Measurements from ENCODE around the gene FOXD2.

The FOXD2 gene

DNA sequence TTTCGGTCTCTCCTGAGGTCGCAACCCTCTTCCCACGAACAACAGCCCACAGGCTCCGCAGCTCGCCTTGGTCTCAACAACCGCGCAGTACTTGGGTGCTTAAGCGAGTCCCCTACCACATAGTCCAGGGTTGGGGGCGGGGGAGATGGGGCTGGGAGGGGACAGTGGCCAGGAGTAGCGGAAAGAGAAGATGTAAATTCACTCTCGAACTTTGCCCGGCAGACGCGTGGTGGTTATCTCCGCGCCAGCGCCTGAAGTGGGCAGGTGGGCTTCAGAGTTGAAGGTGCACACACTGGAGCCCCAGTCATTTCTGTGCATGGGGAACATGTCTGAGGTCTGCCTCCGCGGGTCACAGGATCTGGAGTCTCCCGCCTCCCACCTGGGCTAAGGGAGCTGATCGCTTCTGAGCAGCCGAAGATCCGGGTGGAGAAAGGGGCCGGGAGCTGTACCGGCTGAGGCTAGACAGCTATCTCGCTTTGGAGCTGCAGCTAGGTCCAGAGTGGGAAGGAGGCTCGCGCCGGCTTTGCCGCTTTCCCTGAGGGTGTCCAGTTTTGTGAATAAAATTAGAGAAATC is 4.3 kb upstream of the FOXD2 start:
- in situ Hi-C loops (cut with MboI; ENCODE audit: low pct_unique_long_range_greater_than_20kb, low sequenced_read_pairs, unreplicated experiment): no loop called here

DNA sequence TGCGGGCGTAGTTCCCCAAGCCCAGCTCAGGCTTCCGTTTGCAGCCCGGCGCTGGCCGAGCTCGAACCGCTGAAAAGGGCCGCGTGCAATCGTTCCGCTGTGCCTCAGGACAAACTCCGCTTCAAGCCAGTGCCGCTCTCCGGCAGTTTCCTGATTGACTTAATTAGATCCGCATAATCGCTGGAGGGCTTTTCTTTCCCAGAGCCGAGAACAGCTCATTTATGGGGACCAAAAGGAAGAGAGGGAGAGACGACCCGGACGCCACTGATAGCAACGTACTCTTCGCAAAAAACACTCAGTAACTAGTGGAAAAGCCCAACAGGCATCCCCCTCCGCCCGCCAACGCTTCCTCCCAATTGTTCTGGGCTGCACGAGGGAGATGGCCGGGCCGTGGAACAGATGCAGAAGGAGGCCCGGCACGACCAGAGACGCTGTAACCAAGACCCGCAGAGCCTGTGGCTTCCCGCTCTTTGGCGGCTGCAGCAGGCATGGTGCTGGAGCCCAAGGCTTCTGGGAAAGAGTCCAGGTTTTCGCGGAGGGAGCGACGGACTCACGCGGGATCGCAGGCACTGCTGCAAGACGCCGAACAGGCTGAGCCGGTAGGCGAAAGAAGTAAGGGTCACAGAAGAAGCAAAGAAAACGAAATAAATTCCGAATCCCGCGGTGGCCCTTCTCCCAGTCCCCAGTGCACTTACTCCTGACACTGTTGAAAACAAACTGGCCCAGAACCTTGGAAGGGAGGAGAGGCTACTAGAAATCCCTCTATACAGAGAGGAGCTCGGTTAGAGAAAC is 3.6 kb upstream of the FOXD2 start:
- in situ Hi-C loops (cut with MboI; ENCODE audit: low pct_unique_long_range_greater_than_20kb, low sequenced_read_pairs, unreplicated experiment): no loop called here
- TF ChIP-seq, protein P1, sequence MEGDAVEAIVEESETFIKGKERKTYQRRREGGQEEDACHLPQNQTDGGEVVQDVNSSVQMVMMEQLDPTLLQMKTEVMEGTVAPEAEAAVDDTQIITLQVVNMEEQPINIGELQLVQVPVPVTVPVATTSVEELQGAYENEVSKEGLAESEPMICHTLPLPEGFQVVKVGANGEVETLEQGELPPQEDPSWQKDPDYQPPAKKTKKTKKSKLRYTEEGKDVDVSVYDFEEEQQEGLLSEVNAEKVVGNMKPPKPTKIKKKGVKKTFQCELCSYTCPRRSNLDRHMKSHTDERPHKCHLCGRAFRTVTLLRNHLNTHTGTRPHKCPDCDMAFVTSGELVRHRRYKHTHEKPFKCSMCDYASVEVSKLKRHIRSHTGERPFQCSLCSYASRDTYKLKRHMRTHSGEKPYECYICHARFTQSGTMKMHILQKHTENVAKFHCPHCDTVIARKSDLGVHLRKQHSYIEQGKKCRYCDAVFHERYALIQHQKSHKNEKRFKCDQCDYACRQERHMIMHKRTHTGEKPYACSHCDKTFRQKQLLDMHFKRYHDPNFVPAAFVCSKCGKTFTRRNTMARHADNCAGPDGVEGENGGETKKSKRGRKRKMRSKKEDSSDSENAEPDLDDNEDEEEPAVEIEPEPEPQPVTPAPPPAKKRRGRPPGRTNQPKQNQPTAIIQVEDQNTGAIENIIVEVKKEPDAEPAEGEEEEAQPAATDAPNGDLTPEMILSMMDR (IDR thresholded peaks at IDR 0.05; ENCODE audit: extremely low read depth, insufficient read depth, missing control alignments): no peak
- DNase-seq (ENCODE audit: low spot score): no peak

More for the DNA sequence above, 4.3 kb upstream of the FOXD2 start:
- TF ChIP-seq, protein P1 (IDR thresholded peaks at IDR 0.05; ENCODE audit: extremely low read depth, insufficient read depth, missing control alignments): no peak
- DNase-seq (ENCODE audit: low spot score): no peak

DNA sequence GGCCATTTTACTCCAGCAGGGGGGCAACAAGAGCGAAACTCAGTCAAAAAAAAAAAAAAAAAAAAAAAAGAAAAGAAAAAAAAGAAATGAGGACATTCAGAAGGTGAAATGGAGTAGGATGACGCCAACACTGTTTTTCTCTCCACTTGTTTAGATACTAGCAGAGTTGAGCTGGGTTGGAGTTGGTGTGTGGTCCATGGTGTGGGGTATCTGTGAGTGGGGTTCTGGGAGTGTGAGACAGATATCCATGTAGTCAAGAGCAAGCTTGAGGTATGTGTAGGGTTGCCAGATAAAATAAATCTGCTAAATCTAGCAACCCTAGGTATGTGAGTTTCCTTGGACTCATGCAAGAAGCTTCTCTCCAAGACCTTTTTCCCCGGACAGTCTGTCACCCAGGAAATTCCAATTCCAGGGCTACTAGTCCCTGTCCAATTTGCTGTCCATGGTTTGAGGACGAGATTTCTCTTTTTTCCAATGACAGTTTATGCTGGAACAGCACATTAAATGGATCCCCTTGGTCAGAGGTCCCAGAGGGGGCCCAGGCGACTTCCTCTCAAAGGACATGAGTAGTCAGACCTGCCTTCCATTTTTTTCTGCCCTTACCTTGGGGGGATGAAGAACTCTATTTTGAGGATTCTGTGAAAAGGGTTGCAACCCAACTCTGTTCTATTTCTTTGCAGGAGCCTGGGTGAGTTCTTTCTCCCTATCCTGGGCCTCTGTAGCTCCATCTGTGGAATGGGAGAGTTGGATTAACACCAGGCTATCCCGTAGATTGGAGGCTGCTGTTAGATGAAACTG is 2.1 kb upstream of the FOXD2 start:
- no peak for DNase-seq (ENCODE audit: low spot score)

GRCh38 chr1:47436304-47436978 is 1.4 kb upstream of the FOXD2 start:
- TF ChIP-seq, protein P1 (IDR thresholded peaks at IDR 0.05; ENCODE audit: extremely low read depth, insufficient read depth, missing control alignments): peak; percentile 98
- in situ Hi-C loops (cut with MboI; ENCODE audit: low pct_unique_long_range_greater_than_20kb, low sequenced_read_pairs, unreplicated experiment): no loop called here
- DNase-seq (ENCODE audit: low spot score): peak; percentile 90

More for the DNA sequence above, 2.1 kb upstream of the FOXD2 start:
- in situ Hi-C loops (cut with MboI; ENCODE audit: low pct_unique_long_range_greater_than_20kb, low sequenced_read_pairs, unreplicated experiment): no loop called here
- TF ChIP-seq, protein P1 (IDR thresholded peaks at IDR 0.05; ENCODE audit: extremely low read depth, insufficient read depth, missing control alignments): no peak

- TF ChIP-seq, protein P1 (IDR thresholded peaks at IDR 0.05; ENCODE audit: extremely low read depth, insufficient read depth, missing control alignments): peak; percentile 1
- in situ Hi-C loops (cut with MboI; ENCODE audit: low pct_unique_long_range_greater_than_20kb, low sequenced_read_pairs, unreplicated experiment): no loop called here
- no peak for DNase-seq (ENCODE audit: low spot score)
Observed at GRCh38 chr1:47436979-47437446, 831 bp upstream of the FOXD2 start.

Measured in GM13977 (cell line).